HG03354 (cell line): ENCODE data around the gene ZDHHC7.

Experiments used
- ATAC-seq: cut with Tn5 transposase; IDR thresholded peaks from one replicate; pipeline ENCODE4 v1.9.1; 2021; ENCODE audit warnings: mild to moderate bottlenecking; ENCODE audit not compliant: unreplicated experiment, poor library complexity, severe bottlenecking

ZDHHC7 gene

GRCh38 chr16:84973776-84974523 is 37.4 kb downstream of the ZDHHC7 start:
- no peak for ATAC-seq

- no peak for ATAC-seq
Observed at GRCh38 chr16:84973236-84973635, 38.1 kb downstream of the ZDHHC7 start.

GRCh38 chr16:84970447-84971127 is 40.7 kb downstream of the ZDHHC7 start:
- peak; percentile 79 for ATAC-seq

- ATAC-seq: no peak
Observed at GRCh38 chr16:84967828-84968227, 43.5 kb downstream of the ZDHHC7 start.

GRCh38 chr16:84965428-84966415 is 45.6 kb downstream of the ZDHHC7 start:
- ATAC-seq: no peak

GRCh38 chr16:84964386-84965128 is 46.8 kb downstream of the ZDHHC7 start:
- no peak for ATAC-seq

- ATAC-seq: no peak
Observed at GRCh38 chr16:84963066-84963465, 48.3 kb downstream of the ZDHHC7 start.

GRCh38 chr16:84960942-84961341 is 50.4 kb downstream of the ZDHHC7 start:
- no peak for ATAC-seq

- no peak for ATAC-seq
Observed at GRCh38 chr16:84959784-84960417, 51.4 kb downstream of the ZDHHC7 start.

- ATAC-seq: no peak
Observed at GRCh38 chr16:84959045-84959576, 52.2 kb downstream of the ZDHHC7 start.

- no peak for ATAC-seq
Observed at GRCh38 chr16:84957792-84958191, 53.5 kb downstream of the ZDHHC7 start.

- no peak for ATAC-seq
Observed at GRCh38 chr16:84957192-84957591, 54.1 kb downstream of the ZDHHC7 start.

- ATAC-seq: no peak
Observed at GRCh38 chr16:84955427-84955826, 55.9 kb downstream of the ZDHHC7 start.

GRCh38 chr16:84953190-84953746 is 58.1 kb downstream of the ZDHHC7 start:
- no peak for ATAC-seq

GRCh38 chr16:84952335-84953189 is 58.8 kb downstream of the ZDHHC7 start:
- peak; percentile 82 for ATAC-seq

- no peak for ATAC-seq
Observed at GRCh38 chr16:84950906-84951305, 60.4 kb downstream of the ZDHHC7 start.

- no peak for ATAC-seq
Observed at GRCh38 chr16:84949772-84950436, 61.4 kb downstream of the ZDHHC7 start.
